Measurements from ENCODE around the gene VPS37C.

GRCh38 chr11:61119055-61119454 lies 42.2 kb downstream of the VPS37C start:
- TF ChIP-seq TP53 (CRISPR knock-in tag; IDR thresholded peaks at IDR 0.05): no peak
- TF ChIP-seq MAX (CRISPR knock-in tag; IDR thresholded peaks at IDR 0.05): no peak
- no peak for TF ChIP-seq ESRRA (CRISPR knock-in tag; IDR thresholded peaks at IDR 0.05; ENCODE audit: borderline replicate concordance)
- TF ChIP-seq PRDM15 (CRISPR knock-in tag; IDR thresholded peaks at IDR 0.05): no peak
- TF ChIP-seq CTCF (IDR thresholded peaks at IDR 0.05): no peak
- TF ChIP-seq NFE2L1 (CRISPR knock-in tag; IDR thresholded peaks at IDR 0.05): no peak
- TF ChIP-seq USF2 (CRISPR knock-in tag; IDR thresholded peaks at IDR 0.05): no peak
- TF ChIP-seq HMGXB4 (CRISPR knock-in tag; IDR thresholded peaks at IDR 0.05): no peak
- no peak for TF ChIP-seq FOXP1 (CRISPR knock-in tag; IDR thresholded peaks at IDR 0.05; ENCODE audit: borderline replicate concordance)
- no peak for TF ChIP-seq ATF2 (CRISPR knock-in tag; IDR thresholded peaks at IDR 0.05; ENCODE audit: borderline replicate concordance, low read depth)
